ENCODE data around the gene HIVEP1. TPM values are rescaled to one million over a fixed set of nuclear protein-coding genes. Genes with fewer than 3 reads are reported as not detected.

The HIVEP1 gene
- polyA plus RNA-seq, 1 of the 3 experiments (the other 2 are of a cell fraction): 7.7 TPM

DNA sequence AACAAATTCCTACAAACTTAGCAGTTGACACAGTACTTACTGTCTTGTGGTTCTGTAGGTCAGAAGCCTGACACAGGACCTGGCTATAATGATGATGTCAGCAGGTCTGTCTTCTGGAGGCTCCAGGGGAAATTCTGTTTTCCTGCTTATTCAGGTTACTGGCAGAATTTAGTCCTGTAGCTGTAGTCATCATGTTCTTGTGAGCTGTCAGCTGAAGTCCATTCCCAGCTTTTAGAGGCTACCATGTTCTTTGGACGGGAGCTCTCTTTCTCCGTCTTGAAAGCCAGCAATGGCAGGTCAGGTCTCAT is 99.2 kb downstream of the HIVEP1 start:
- Histone ChIP-seq H3K36me3 (replicated peaks in 1 of 2; ENCODE audit: control insufficient read depth in 1 of 2, insufficient read depth in 2 of 2, low read length in 1 of 2) (peaks cover 6 to 26% of the 10 kb centered on the region in 2 experiments), H3F3A (replicated peaks; ENCODE audit: insufficient read depth) (peaks cover 12% of the 10 kb centered on the region), H3K9ac (no peak overlapping the region), H3K9me2 (peaks cover under 1% of the 10 kb centered on the region; the same call in 1 of the 2 replicates), H3K27me3 (ENCODE audit: insufficient read depth) (no peaks in the 10 kb centered on the region), H3K27ac (ENCODE audit: low read depth in 2 of 2, low read length in 1 of 2) (no peak overlapping the region), H3K4me2 (no peak overlapping the region), H3K4me1 (ENCODE audit: control insufficient read depth in 1 of 2, insufficient read depth in 2 of 2, low read depth in 1 of 2, low read length in 1 of 2) (peaks cover 0 to 4% of the 10 kb centered on the region in 2 experiments; a peak in 1 of 4 replicates), H4K20me1 (ENCODE audit: insufficient read depth) (no peaks in the 10 kb centered on the region), H3K79me2 (ENCODE audit: insufficient read depth) (peaks cover 6% of the 10 kb centered on the region), H3K4me3 (ENCODE audit: low read depth in 2 of 2, low read length in 1 of 2) (no peak overlapping the region), H3K9me3 (no peaks in the 10 kb centered on the region; the same call in 1 of the 2 replicates), H2AFZ (ENCODE audit: low read depth) (no peak overlapping the region)
- CTCF ChIA-PET: interaction anchor here (1.1 to 1.3 kb wide), 2 partner anchors 10 to 456 kb away, joined by 3 to 4 read pairs; no protein-coding TSS in a partner anchor
- DNase-seq: no peak
- TF ChIP-seq FOXM1 (IDR thresholded peaks at IDR 0.05; ENCODE audit: low read depth) (no peak), RXRA (IDR thresholded peaks at IDR 0.05; ENCODE audit: borderline replicate concordance, low read depth) (no peak)
- TF ChIP-seq, protein P1, sequence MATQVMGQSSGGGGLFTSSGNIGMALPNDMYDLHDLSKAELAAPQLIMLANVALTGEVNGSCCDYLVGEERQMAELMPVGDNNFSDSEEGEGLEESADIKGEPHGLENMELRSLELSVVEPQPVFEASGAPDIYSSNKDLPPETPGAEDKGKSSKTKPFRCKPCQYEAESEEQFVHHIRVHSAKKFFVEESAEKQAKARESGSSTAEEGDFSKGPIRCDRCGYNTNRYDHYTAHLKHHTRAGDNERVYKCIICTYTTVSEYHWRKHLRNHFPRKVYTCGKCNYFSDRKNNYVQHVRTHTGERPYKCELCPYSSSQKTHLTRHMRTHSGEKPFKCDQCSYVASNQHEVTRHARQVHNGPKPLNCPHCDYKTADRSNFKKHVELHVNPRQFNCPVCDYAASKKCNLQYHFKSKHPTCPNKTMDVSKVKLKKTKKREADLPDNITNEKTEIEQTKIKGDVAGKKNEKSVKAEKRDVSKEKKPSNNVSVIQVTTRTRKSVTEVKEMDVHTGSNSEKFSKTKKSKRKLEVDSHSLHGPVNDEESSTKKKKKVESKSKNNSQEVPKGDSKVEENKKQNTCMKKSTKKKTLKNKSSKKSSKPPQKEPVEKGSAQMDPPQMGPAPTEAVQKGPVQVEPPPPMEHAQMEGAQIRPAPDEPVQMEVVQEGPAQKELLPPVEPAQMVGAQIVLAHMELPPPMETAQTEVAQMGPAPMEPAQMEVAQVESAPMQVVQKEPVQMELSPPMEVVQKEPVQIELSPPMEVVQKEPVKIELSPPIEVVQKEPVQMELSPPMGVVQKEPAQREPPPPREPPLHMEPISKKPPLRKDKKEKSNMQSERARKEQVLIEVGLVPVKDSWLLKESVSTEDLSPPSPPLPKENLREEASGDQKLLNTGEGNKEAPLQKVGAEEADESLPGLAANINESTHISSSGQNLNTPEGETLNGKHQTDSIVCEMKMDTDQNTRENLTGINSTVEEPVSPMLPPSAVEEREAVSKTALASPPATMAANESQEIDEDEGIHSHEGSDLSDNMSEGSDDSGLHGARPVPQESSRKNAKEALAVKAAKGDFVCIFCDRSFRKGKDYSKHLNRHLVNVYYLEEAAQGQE (IDR thresholded peaks at IDR 0.05; ENCODE audit: low read depth, low read length): no peak
- WGBS (ENCODE audit: low lambda C conversion rate): 87% methylated on average over 2 of the region's 2 CpGs
- POLR2A ChIA-PET: no interaction called here

DNA sequence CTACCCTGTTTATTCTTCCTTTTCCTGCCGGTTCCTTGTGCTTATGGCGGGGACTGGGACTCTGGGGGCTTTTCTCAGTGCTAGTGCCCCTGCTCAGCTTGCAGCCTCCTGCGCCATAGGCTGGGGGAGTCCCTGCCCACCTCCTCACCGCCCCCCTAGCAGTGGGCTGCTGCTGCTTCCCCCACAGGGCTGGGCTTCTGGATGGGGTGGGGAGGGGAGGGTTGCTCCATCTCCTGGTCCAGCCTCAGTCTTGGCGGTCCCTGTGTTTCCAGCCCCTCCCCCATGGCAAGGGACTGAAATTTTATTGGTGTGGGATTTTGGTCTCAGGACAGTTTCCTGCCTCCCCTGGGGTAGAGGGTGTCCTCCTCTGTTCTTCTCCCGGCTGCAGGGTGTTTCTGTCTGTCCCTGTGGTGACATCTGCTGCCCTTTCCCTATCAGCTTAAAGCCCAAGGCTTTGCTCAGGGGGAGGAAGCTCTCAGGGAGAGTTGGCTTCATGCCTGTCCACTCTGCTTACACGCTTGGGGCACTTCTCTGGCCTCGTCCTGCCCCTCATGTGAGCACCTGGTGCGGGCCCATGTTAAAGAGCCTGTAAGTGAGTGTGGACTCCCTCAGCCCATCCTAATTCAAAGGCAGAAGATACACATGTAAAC is 100.6 kb downstream of the HIVEP1 start:
- Histone ChIP-seq H3K9ac (no peak overlapping the region), H3K9me2 (no peaks in the 10 kb centered on the region)

More for the DNA sequence above, 100.6 kb downstream of the HIVEP1 start:
- Histone ChIP-seq H2AFZ (ENCODE audit: low read depth) (no peak overlapping the region), H3K27ac (ENCODE audit: low read depth in 2 of 2, low read length in 1 of 2) (peak overlapping the region in 1 of 2 experiments; percentile 60; a peak in 2 of 4 replicates), H3K27me3 (ENCODE audit: insufficient read depth) (no peaks in the 10 kb centered on the region), H3K4me2 (no peak overlapping the region), H3K4me3 (ENCODE audit: low read depth in 2 of 2, low read length in 1 of 2) (no peak overlapping the region), H3K79me2 (ENCODE audit: insufficient read depth) (peaks cover 4% of the 10 kb centered on the region; the same call in 1 of the 2 replicates), H3K4me1 (ENCODE audit: control insufficient read depth in 1 of 2, insufficient read depth in 2 of 2, low read depth in 1 of 2, low read length in 1 of 2) (peaks cover 0 to 4% of the 10 kb centered on the region in 2 experiments; a peak in 1 of 4 replicates), H3F3A (replicated peaks; ENCODE audit: insufficient read depth) (peaks cover 12% of the 10 kb centered on the region), H3K36me3 (replicated peaks in 1 of 2; ENCODE audit: control insufficient read depth in 1 of 2, insufficient read depth in 2 of 2, low read length in 1 of 2) (peaks cover 8 to 31% of the 10 kb centered on the region in 2 experiments), H3K9me3 (no peaks in the 10 kb centered on the region), H4K20me1 (ENCODE audit: insufficient read depth) (no peaks in the 10 kb centered on the region)
- ChIA-PET CTCF (interaction anchor here (1.1 kb wide), 1 partner anchor 11 kb away, joined by 4 read pairs; no protein-coding TSS in a partner anchor), POLR2A (no interaction called here)
- 97% methylated on average over 9 of the region's 9 CpGs for WGBS (ENCODE audit: low lambda C conversion rate)
- peak; percentile 19 for DNase-seq
- TF ChIP-seq SIN3A (IDR thresholded peaks at IDR 0.05; ENCODE audit: borderline replicate concordance, low read depth, low read length) (no peak), NRF1 (IDR thresholded peaks at IDR 0.05; ENCODE audit: low read depth, low read length) (no peak), PBX3 (IDR thresholded peaks at IDR 0.05) (no peak)

All from SK-N-SH (cell line).